GM23338 (cell line): ENCODE results near the gene SBNO1. TPM values are rescaled to one million over a fixed set of nuclear protein-coding genes. Genes with fewer than 3 reads are reported as not detected.
A peak's percentile ranks its signal among the peaks of the same experiment; 100 is the strongest.

ENCODE experiments used
- ATAC-seq: fragments of 200-7000 bp; cut with Tn5 transposase; 3 replicates; pipeline ENCODE4 v1.9.1; 2020
- DNase-seq: peaks from one replicate; pipeline ENCODE4 v3.0.0-alpha.2; 2015; ENCODE audit warnings: low spot score
- H2AFZ ChIP-seq: fragments of 200-600 bp; sonication (generic); 2 replicates; pipeline ENCODE4 v1.8.0; 2016; ENCODE audit warnings: antibody characterized with exemption, mild to moderate bottlenecking, moderate library complexity
- H3F3A ChIP-seq: fragments of 200-600 bp; sonication (generic); replicated peaks from 2 replicates; pipeline ENCODE4 v1.8.0; 2017; ENCODE audit warnings: antibody characterized with exemption, mixed run types, low read depth
- H3K27ac ChIP-seq: fragments of 200-600 bp; sonication (generic); 2 replicates; pipeline ENCODE4 v1.6.1; 2016; ENCODE audit warnings: low read depth
- H3K27me3 ChIP-seq: fragments of 200-600 bp; sonication (generic); 2 replicates; pipeline ENCODE4 v1.8.0; 2016; ENCODE audit warnings: mild to moderate bottlenecking, mixed run types, moderate library complexity; ENCODE audit not compliant: insufficient read depth
- H3K36me3 ChIP-seq: fragments of 200-600 bp; sonication (generic); 2 replicates; pipeline ENCODE4 v1.8.0; 2016; ENCODE audit warnings: mild to moderate bottlenecking; ENCODE audit not compliant: insufficient read depth
- H3K4me1 ChIP-seq: fragments of 200-600 bp; sonication (generic); 2 replicates; pipeline ENCODE4 v1.8.0; 2016; ENCODE audit warnings: mild to moderate bottlenecking, moderate library complexity; ENCODE audit not compliant: insufficient read depth
- H3K4me2 ChIP-seq: fragments of 200-600 bp; sonication (generic); 2 replicates; pipeline ENCODE4 v1.7.1; 2017; ENCODE audit warnings: mixed run types
- H3K4me3 ChIP-seq: fragments of 200-600 bp; sonication (generic); 2 replicates; pipeline ENCODE4 v1.6.1; 2016; ENCODE audit warnings: mixed run types
- H3K79me2 ChIP-seq: fragments of 200-600 bp; sonication (generic); replicated peaks from 2 replicates; pipeline ENCODE4 v1.8.0; 2017; ENCODE audit warnings: mild to moderate bottlenecking; ENCODE audit not compliant: insufficient read depth
- H3K9me2 ChIP-seq: fragments of 200-600 bp; sonication (generic); 2 replicates; pipeline ENCODE4 v1.8.0; 2017; ENCODE audit not compliant: insufficient read depth
- H4K20me1 ChIP-seq: fragments of 200-600 bp; sonication (generic); replicated peaks from 2 replicates; pipeline ENCODE4 v1.8.0; 2017; ENCODE audit warnings: mild to moderate bottlenecking; ENCODE audit not compliant: insufficient read depth
- H3K27ac Mint-ChIP-seq: 2 replicates; pipeline ENCODE4 v1.8.0; 2020; ENCODE audit warnings: inconsistent platforms, mild to moderate bottlenecking, moderate library complexity, mixed read lengths
- H3K27me3 Mint-ChIP-seq: 3 replicates; pipeline ENCODE4 v1.8.0; 2022; ENCODE audit warnings: low read depth, mild to moderate bottlenecking, moderate library complexity, mixed read lengths, inconsistent platforms; ENCODE audit not compliant: insufficient read depth, poor library complexity
- H3K36me3 Mint-ChIP-seq: 3 replicates; pipeline ENCODE4 v1.8.0; 2021; ENCODE audit warnings: low read depth, mild to moderate bottlenecking, inconsistent platforms, moderate library complexity, mixed read lengths
- H3K4me1 Mint-ChIP-seq: 3 replicates; pipeline ENCODE4 v1.8.0; 2020; ENCODE audit warnings: mild to moderate bottlenecking, inconsistent platforms, mixed read lengths
- H3K4me3 Mint-ChIP-seq: 3 replicates; pipeline ENCODE4 v1.8.0; 2021; ENCODE audit warnings: moderate library complexity, mild to moderate bottlenecking, inconsistent platforms, mixed read lengths
- H3K9me3 Mint-ChIP-seq: 3 replicates; pipeline ENCODE4 v1.8.0; 2020; ENCODE audit warnings: moderate library complexity, mild to moderate bottlenecking, inconsistent platforms, mixed read lengths
- CREB1 ChIP-seq: fragments of 250-450 bp; sonication (Bioruptor Pico); IDR thresholded peaks from 2 replicates; pipeline ENCODE4 v1.5.0; 2020; ENCODE audit warnings: low read depth, mild to moderate bottlenecking, moderate library complexity
- NANOG ChIP-seq: IDR thresholded peaks from 2 replicates; pipeline ENCODE4 v1.6.1; 2016; ENCODE audit warnings: antibody characterized with exemption, borderline replicate concordance
- POLR2AphosphoS5 ChIP-seq: IDR thresholded peaks from 2 replicates; pipeline ENCODE4 v1.6.1; 2016; ENCODE audit warnings: antibody characterized with exemption, low read depth
- STAT1 ChIP-seq: IDR thresholded peaks from one replicate; pipeline ENCODE4 v1.6.1; 2016; ENCODE audit warnings: antibody characterized with exemption; ENCODE audit not compliant: unreplicated experiment
- ZNF114 ChIP-seq: fragments of 250-450 bp; sonication (Bioruptor Pico); IDR thresholded peaks from 2 replicates; pipeline ENCODE4 v1.5.0; 2020; ENCODE audit warnings: mild to moderate bottlenecking, moderate library complexity
- polyA plus RNA-seq: library from polyadenylated mRNA; unstranded; fragments of >200 nt; fragmentation: Nextera tagmentation; extraction: Ambion mirVana; gene quantifications from 2 replicates; pipeline ENCODE4 v1.2.1, GENCODE V29; 2016
- total RNA-seq: library from RNA; depleted of rRNA; stranded (reverse); fragments of >200 nt; shearing (Covaris generic); gene quantifications from 2 replicates; pipeline ENCODE4 v1.2.3, GENCODE V29; 2014
- TF ChIP-seq, protein P1 (sequence below): IDR thresholded peaks from 2 replicates; pipeline ENCODE4 v1.6.1; 2016; ENCODE audit warnings: antibody characterized with exemption
- TF ChIP-seq, protein P2 (sequence below), 2 experiments: fragments of 200-600 bp in 1 of 2; sonication (generic) in 1 of 2; conservative IDR thresholded peaks; 2 replicates each; pipeline versions ENCODE4 v1.5.1 to v1.6.1; 2016 to 2017; ENCODE audit warnings: antibody characterized with exemption in 2 of 2, low read depth in 2 of 2, mild to moderate bottlenecking in 2 of 2, moderate library complexity in 1 of 2

Gene SBNO1
- total and polyA plus RNA-seq, 2 experiments from 2014 or later = 34.9 to 49.5 TPM

DNA sequence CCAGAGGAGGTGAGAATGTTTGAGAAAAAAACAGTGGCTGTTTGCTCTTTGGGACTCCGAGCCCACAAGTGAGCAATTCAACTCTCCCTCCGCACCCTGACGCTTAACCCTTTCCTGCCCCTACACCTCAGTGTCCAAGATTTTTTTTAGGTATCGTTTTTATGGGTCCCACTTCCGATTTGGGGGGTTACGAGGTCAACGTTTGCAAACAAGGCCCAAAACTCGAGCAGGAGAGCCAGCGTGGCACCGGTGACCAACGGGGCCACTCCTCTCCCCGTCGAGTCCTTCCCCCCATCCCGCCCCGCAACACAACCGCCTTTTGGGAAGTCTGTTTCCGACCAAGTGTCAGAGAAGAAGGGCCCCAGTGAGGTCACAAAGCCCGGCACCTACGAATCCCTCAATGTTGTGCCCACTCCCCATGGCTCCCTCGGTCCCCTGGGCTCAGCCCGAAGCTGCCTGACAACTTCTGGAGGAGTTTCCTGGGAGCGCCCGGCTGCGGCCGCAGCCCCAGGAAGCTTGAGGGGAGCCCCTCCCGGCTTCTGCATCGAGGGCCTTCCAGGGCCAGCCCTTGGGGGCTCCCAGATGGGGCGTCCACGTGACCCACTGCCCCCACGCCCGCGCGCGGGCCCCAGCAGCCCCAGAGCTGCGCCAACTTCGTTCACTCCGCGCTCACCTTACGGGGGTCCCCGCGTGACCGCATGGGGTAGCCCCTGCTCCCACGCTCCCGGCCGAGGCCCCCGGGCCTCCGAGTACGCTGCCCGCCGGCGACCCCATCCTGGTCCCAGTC, 94.2 kb downstream of the SBNO1 start:
- peaks cover 11% of the 10 kb centered on the region for H4K20me1 ChIP-seq
- no peaks in the 10 kb centered on the region for H3K27me3 ChIP-seq
- 0 out of 2 replicates have a peak, but pooled peaks cover 10% of the 10 kb centered on the region for H3F3A ChIP-seq
- no peaks in the 10 kb centered on the region for H3K9me2 ChIP-seq
- peaks cover 37% of the 10 kb centered on the region for H3K4me1 Mint-ChIP-seq
- H3K36me3 Mint-ChIP-seq = peaks cover 22% of the 10 kb centered on the region
- peak overlapping the region; percentile 78 for H3K4me3 ChIP-seq
- peak overlapping the region; percentile 96 for H3K27ac Mint-ChIP-seq
- H3K4me1 ChIP-seq = peaks cover 18% of the 10 kb centered on the region
- peak overlapping the region; percentile 98 for H3K4me2 ChIP-seq
- peak overlapping the region; percentile 98 for H3K4me3 Mint-ChIP-seq
- H3K27me3 Mint-ChIP-seq = peaks cover 19% of the 10 kb centered on the region
- ATAC-seq (no peak; the same call in 2 of the 3 replicates), DNase-seq (peak; percentile 46)
- H3K79me2 ChIP-seq = peaks cover 51% of the 10 kb centered on the region
- H3K27ac ChIP-seq = peak overlapping the region; percentile 91
- no peaks in the 10 kb centered on the region for H3K36me3 ChIP-seq
- TF ChIP-seq, protein P1, sequence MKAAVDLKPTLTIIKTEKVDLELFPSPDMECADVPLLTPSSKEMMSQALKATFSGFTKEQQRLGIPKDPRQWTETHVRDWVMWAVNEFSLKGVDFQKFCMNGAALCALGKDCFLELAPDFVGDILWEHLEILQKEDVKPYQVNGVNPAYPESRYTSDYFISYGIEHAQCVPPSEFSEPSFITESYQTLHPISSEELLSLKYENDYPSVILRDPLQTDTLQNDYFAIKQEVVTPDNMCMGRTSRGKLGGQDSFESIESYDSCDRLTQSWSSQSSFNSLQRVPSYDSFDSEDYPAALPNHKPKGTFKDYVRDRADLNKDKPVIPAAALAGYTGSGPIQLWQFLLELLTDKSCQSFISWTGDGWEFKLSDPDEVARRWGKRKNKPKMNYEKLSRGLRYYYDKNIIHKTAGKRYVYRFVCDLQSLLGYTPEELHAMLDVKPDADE = no peak
- TF ChIP-seq POLR2AphosphoS5 (no peak), STAT1 (no peak), NANOG (no peak), ZNF114 (CRISPR knock-in tag) (no peak), CREB1 (CRISPR knock-in tag) (no peak)
- TF ChIP-seq, protein P2, sequence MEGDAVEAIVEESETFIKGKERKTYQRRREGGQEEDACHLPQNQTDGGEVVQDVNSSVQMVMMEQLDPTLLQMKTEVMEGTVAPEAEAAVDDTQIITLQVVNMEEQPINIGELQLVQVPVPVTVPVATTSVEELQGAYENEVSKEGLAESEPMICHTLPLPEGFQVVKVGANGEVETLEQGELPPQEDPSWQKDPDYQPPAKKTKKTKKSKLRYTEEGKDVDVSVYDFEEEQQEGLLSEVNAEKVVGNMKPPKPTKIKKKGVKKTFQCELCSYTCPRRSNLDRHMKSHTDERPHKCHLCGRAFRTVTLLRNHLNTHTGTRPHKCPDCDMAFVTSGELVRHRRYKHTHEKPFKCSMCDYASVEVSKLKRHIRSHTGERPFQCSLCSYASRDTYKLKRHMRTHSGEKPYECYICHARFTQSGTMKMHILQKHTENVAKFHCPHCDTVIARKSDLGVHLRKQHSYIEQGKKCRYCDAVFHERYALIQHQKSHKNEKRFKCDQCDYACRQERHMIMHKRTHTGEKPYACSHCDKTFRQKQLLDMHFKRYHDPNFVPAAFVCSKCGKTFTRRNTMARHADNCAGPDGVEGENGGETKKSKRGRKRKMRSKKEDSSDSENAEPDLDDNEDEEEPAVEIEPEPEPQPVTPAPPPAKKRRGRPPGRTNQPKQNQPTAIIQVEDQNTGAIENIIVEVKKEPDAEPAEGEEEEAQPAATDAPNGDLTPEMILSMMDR (conservative IDR thresholded peaks at IDR 0.05; ENCODE audit: low read depth in 2 of 2) = no peak
- H3K9me3 Mint-ChIP-seq = peaks cover 4% of the 10 kb centered on the region; the same call in 1 of the 3 replicates
- H2AFZ ChIP-seq = peak overlapping the region; percentile 32; the same call in 1 of the 2 replicates

- peak overlapping the region; percentile 96 for H3K27ac Mint-ChIP-seq
- H3K9me3 Mint-ChIP-seq = peaks cover 4% of the 10 kb centered on the region; the same call in 1 of the 3 replicates
- TF ChIP-seq, protein P1 = no peak
- no peak for TF ChIP-seq STAT1
- H2AFZ ChIP-seq = peak overlapping the region; percentile 32; the same call in 1 of the 2 replicates
- H3K36me3 ChIP-seq = no peaks in the 10 kb centered on the region
- peaks cover 18% of the 10 kb centered on the region for H3K4me1 ChIP-seq
- H3K36me3 Mint-ChIP-seq = peaks cover 28% of the 10 kb centered on the region
- DNase-seq = no peak
- H3K79me2 ChIP-seq = peaks cover 51% of the 10 kb centered on the region
- peak overlapping the region; percentile 98 for H3K4me3 Mint-ChIP-seq
- no peak; the same call in 1 of the 3 replicates for ATAC-seq
- peaks cover 11% of the 10 kb centered on the region for H4K20me1 ChIP-seq
- peak overlapping the region; percentile 98 for H3K4me2 ChIP-seq
- 0 out of 2 replicates have a peak, but pooled peaks cover 10% of the 10 kb centered on the region for H3F3A ChIP-seq
- peak overlapping the region; percentile 91 for H3K27ac ChIP-seq
- no peaks in the 10 kb centered on the region for H3K27me3 ChIP-seq
- H3K9me2 ChIP-seq = no peaks in the 10 kb centered on the region
- peak overlapping the region; percentile 78 for H3K4me3 ChIP-seq
- peaks cover 22% of the 10 kb centered on the region for H3K27me3 Mint-ChIP-seq
- H3K4me1 Mint-ChIP-seq = peaks cover 37% of the 10 kb centered on the region
These were observed 94.8 kb downstream of the SBNO1 start for GRCh38 chr12:123269896-123270213.
